Measurements from ENCODE around the gene GNG7.
"Not testable (repeated sequence)": the region's sequence is repeated elsewhere in the genome, so short reads cannot be mapped to it uniquely, and the experiment has no call there.

The GNG7 gene

DNA sequence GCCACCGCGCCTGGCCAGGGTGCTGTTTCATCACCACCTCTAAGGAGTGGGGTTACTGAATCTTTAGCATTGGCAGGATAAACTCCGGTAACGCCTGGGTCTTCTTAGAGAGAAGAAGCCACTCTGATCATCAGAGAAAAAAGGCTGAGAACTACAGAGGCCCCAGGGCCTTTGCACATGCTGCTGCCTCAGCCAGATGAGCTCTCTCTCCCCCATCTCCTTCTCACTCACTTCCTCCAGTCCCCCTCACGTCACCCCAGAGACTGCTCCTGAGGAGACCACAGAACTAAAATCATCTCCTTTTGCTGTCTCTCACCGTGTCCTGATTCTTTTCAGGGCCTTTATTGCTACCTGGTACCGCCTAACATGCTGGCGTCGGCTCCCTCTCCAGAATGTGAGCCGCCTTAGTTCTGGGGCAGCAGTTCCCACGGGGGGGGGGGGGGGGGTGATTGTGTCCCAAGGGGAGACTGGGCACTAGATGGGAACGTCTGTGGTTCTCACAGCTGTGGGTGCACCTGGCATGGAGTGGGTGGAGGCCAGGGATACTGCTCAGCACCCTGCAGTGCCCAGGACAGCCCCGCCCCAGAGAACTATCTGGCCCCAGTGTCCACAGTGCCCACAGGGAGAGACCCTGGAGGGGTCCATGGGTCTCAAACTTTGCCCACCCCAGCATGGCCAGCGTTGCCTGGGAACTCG lies 23.8 kb upstream of the GNG7 start:
- no peak for DNase-seq

- DNase-seq: no peak
Observed at GRCh38 chr19:2724148-2724557, 21.7 kb upstream of the GNG7 start.

- DNase-seq: no peak
Observed at GRCh38 chr19:2723747-2724146, 21.3 kb upstream of the GNG7 start.

GRCh38 chr19:2723345-2723715 lies 20.8 kb upstream of the GNG7 start:
- no peak for DNase-seq

GRCh38 chr19:2722541-2723344 lies 20.2 kb upstream of the GNG7 start:
- no peak for DNase-seq

GRCh38 chr19:2721570-2722540 lies 19.4 kb upstream of the GNG7 start:
- no peak for DNase-seq

- no peak for DNase-seq
Observed at GRCh38 chr19:2720777-2721569, 18.5 kb upstream of the GNG7 start, which contains the start of gene DIRAS1. TSS of gene DIRAS1 (minus strand) at chr19:2721372. CDS start at chr19:2717806, 3,566 bp downstream.

- DNase-seq: no peak
Observed at GRCh38 chr19:2719920-2720776, 17.7 kb upstream of the GNG7 start.

GRCh38 chr19:2719232-2719735 lies 16.8 kb upstream of the GNG7 start:
- no peak for DNase-seq

GRCh38 chr19:2717638-2718541 lies 15.4 kb upstream of the GNG7 start:
- DNase-seq: no peak

DNA sequence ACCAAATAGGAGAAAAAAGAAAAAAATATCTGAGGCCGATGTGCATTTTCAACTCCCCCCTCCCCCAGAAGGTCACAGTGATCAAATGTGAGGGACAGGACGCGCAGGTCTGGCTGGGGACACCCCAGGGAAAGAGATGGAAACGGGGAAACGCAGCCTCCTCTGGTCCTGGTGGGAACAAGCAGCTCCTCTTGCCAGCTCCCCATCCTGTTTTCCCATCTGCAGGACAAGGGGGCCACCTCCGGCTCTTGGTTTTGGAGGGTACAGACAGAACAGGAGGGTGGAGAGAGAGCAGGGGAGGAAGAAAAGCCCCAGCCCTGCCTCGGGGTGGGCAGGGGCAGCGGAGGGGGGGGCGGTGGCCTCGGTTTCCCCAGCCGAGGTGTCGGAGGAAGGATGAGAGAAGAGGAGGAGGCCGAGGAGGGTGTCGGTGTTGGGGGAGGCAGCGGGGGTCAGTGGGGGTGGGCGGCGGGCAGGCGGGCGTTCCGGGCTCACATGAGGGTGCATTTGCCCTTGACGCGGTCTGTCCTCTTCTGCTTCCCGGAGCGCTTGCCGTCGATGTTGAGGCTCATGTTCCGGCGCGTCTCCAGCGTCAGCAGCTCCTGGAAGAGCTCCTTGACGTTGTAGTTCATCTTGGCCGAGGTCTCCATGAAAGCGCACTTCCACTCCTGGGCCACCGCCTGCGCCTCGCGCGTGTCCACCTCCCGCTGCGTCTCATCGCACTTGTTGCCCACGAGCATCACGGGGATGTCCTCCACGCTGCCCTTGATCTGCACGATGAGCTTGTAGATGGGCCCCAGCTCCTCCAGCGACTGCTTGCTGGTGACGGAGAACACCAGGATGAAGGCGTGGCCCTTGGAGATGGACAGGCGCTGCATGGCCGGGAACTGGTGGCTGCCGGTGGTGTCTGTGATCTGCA lies 14.5 kb upstream of the GNG7 start:
- no peak for DNase-seq

DNA sequence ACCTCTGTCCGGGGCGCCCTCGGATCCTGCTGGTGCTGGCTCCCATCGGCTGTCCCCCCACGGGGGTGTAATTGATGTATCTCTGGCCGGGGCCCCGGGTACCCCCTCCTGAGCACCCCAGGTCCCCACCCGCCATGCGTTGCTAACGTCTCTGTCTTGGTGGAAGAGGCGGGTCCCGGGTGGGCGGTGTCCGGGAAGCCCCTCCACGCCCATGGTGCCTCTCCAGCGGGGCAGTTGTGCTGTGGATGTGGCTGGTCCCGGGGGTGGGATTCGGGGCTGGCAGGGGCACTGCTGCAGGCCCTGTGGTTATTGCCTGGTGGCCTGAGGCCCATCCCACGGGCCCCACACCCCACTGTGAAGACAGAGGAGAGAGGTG lies 13.8 kb upstream of the GNG7 start:
- DNase-seq: no peak

GRCh38 chr19:2715470-2716274 lies 13.2 kb upstream of the GNG7 start:
- DNase-seq: no peak

GRCh38 chr19:2714531-2715269 lies 12.2 kb upstream of the GNG7 start:
- DNase-seq: no peak

DNA sequence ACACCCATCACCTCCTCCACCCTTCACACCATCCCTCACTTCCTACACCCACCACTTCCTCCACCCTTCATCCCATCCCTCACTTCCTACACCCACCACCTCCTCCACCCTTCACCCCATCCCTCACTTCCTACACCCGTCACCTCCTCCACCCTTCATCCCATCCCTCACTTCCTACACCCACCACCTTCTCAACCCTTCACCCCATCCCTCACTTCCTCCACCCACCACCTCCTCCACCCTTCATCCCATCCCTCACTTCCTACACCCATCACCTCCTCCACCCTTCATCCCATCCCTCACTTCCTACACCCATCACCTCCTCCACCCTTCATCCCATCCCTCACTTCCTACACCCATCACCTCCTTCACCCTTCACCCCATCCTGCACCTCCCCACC lies 11.6 kb upstream of the GNG7 start:
- DNase-seq: not testable (repeated sequence)

DNA sequence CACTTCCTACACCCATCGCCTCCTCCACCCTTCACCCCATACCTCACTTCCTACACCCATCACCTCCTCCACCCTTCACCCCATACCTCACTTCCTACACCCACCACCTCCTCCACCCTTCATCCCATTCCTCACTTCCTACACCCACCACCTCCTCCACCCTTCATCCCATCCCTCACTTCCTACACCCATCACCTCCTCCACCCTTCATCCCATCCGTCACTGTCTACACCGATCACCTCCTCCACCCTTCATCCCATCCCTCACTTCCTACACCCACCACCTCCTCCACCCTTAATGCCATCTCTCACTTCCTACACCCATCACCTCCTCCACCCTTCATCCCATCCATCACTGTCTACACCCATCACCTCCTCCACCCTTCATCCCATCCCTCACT lies 10.7 kb upstream of the GNG7 start:
- not testable (repeated sequence) for DNase-seq

GRCh38 chr19:2711875-2712205 lies 9.3 kb upstream of the GNG7 start:
- no peak for DNase-seq

All from NCI-H2171 (cell line).